AG09319 (cell line): ENCODE data around the gene ANKMY1.

Experiments
- DNase-seq: peaks from one replicate; pipeline ENCODE4 v3.0.0-alpha.2; 2010; ENCODE audit warnings: low read depth; ENCODE audit errors: extremely low read depth
- TF ChIP-seq, protein P1 (sequence below): IDR thresholded peaks from 2 replicates; pipeline ENCODE4 v1.5.1; 2011; ENCODE audit warnings: low read depth, mild to moderate bottlenecking, inconsistent platforms, low read length, moderate library complexity

The ANKMY1 gene

GRCh38 chr2:240432430-240432819 is 125.4 kb downstream of the ANKMY1 start:
- no peak for DNase-seq
- TF ChIP-seq, protein P1, sequence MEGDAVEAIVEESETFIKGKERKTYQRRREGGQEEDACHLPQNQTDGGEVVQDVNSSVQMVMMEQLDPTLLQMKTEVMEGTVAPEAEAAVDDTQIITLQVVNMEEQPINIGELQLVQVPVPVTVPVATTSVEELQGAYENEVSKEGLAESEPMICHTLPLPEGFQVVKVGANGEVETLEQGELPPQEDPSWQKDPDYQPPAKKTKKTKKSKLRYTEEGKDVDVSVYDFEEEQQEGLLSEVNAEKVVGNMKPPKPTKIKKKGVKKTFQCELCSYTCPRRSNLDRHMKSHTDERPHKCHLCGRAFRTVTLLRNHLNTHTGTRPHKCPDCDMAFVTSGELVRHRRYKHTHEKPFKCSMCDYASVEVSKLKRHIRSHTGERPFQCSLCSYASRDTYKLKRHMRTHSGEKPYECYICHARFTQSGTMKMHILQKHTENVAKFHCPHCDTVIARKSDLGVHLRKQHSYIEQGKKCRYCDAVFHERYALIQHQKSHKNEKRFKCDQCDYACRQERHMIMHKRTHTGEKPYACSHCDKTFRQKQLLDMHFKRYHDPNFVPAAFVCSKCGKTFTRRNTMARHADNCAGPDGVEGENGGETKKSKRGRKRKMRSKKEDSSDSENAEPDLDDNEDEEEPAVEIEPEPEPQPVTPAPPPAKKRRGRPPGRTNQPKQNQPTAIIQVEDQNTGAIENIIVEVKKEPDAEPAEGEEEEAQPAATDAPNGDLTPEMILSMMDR: no peak

- TF ChIP-seq, protein P1: no peak
Measured at GRCh38 chr2:240431661-240432424, 125.9 kb downstream of the ANKMY1 start.

GRCh38 chr2:240431271-240431660 is 126.5 kb downstream of the ANKMY1 start:
- DNase-seq: no peak
- TF ChIP-seq, protein P1: no peak

More at GRCh38 chr2:240431661-240432424, 125.9 kb downstream of the ANKMY1 start:
- DNase-seq: no peak

DNA sequence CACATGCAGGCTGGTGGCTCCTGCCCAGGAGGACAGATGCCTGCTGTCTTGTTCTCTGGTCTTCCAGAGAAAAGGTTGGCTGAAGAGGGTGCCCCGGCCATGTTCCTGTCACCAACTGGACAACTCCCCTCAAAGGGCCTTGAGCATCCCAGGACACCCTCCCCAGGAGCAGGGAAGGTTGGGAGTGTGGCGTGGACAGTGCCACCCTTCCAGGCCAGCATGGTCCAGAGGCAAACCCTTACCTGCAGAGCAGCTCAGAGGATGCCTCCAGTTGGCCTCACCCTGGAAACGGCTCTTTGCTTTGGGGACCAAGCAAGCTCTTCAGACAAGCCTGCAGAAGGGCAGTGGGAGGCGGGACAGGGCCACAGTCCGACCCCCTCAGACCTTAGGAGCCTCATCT is 127.2 kb downstream of the ANKMY1 start:
- TF ChIP-seq, protein P1: no peak
- DNase-seq: no peak

DNA sequence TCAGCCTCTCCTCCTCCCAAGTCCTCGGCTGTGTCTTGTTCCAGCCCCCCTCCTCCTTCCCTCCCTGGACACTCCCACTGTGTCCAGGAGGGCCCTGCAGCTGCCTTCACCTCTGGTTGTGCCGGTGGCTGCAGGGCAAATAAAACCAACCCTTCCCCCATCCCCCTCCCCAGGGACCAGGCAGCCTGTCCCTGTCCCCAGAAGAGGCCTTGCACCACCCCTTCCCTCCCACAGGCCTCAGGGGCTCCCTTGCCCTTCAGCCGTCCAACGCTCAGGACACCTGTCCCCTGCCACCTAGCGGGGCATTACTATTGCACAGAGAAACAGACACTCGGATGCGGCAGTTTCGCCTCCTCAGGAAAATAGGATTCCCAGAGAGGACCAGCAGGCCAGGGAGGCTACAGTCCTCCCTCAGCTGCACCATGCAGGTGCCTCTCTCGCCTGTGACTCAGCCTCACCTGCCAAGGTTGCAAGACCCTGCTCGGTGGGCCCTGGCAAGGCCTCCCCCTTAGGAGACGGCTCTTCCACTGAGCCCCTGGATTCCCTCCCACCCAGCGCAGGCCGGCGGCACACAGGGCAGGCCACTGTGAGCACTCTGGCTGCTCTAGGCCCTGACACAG is 127.8 kb downstream of the ANKMY1 start:
- DNase-seq: no peak
- TF ChIP-seq, protein P1: no peak
